Stimulated activated CD8-positive, alpha-beta memory T cell treated with anti-CD3 and anti-CD28 coated beads, Interleukin-4, amount 100 ng/mL, for 24 hours (primary cell): Measurements from ENCODE around the gene RSPH4A.
"Not testable (repeated sequence)": the region's sequence is repeated elsewhere in the genome, so short reads cannot be mapped to it uniquely, and the experiment has no call there.

Experiments used
- DNase-seq: peaks from one replicate; pipeline ENCODE4 v3.0.0-alpha.2; 2020; ENCODE audit warnings: low read depth

RSPH4A gene

DNA sequence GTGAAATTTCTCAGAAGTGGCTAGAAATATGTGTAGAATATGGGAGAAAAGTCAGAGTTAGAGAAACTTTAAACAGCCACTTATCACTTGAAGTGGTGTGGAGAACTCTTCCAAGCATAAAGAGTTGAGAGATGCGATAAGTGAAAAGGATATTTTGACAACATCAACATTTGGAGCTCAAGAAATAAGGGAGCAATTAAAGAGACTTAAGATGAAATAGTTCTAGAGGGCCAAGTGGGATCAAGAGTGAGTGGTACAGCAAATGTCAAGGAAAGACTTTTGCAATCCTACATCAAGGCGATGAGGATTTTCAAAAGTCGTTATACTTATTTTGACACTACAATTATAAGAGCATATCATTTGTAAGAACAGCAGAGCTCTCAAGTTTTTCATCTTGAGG is 9.6 kb downstream of the RSPH4A start:
- DNase-seq, result no peak

DNA sequence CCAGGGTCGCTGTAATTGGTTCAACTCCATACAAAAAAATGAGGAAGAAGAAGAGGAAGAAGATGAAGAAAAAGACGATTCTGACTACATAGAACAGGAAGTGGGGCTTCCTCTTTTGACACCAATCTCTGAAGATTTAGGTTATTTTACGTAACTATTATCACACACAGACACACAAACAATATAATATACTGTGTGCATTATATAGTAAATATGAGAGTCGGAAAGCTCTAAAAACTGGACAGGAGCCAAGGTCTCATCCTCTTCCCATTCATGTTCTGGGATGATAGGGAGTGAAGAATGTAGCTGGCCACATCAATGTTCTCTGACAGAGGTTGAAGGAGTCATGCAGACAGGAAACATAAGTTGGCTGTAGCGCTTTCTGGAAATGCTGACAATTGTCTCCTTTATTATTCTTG is 13.3 kb downstream of the RSPH4A start:
- no peak for DNase-seq

- no peak for DNase-seq
Measured at GRCh38 chr6:116631379-116631990, 15.2 kb downstream of the RSPH4A start.

DNA sequence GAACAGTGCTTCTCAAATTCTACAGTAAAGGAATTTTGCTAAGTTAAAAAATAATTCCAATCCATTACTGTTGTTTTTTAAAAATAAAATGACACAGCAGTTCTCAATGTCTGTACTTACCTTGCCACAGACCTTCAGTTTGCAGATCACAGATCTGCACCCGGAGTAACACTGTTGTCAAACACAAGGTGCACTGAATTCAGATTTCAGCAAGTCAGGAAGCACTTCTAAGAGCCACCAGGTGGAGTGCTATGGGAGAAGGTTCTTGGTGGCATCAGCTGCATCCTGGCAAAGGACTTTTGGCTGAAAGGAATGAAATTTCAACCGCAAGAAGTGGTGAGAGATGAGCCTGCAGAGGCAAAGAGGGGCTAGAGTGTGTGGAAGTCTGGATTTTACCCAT is 17.4 kb downstream of the RSPH4A start:
- DNase-seq, result no peak

DNA sequence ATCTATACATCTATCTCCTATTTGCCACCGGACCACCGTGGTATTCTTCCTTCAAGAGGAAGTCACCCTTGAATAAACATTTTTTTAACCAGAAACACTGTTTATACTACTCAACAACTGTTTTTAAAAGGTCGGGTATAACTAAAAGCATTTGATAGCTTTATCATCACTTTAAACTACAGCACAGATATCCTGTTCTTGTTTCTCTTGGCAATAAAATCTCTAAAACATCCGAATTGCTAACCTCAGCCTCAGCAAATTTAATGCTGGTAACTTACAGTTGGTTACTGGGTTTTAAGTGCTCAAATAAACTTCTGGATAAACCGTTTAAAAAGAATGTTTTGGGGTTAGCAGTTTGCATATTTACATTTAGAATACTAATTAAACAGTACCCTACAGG is 31.9 kb downstream of the RSPH4A start:
- DNase-seq, result no peak

- no peak for DNase-seq
Measured at GRCh38 chr6:116649129-116649528, 32.9 kb downstream of the RSPH4A start.

DNA sequence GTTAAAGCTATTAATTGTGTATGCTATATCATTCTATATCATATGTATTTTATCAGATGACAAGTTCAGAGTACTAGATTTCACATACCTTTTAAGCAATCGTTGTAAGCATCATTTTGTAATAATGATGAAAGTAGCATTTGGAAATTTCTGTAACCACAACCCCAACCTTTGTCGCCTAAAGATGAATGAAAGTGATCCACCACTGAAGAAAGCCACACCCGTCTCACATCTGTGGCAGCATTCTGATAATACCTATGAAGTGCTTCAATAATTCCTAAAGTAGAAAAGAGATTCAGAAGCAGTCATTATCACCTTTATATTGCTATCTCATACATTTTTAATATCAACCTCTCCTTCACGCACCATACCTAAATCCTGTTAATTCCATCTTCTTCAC is 35.6 kb downstream of the RSPH4A start:
- DNase-seq, result no peak

DNA sequence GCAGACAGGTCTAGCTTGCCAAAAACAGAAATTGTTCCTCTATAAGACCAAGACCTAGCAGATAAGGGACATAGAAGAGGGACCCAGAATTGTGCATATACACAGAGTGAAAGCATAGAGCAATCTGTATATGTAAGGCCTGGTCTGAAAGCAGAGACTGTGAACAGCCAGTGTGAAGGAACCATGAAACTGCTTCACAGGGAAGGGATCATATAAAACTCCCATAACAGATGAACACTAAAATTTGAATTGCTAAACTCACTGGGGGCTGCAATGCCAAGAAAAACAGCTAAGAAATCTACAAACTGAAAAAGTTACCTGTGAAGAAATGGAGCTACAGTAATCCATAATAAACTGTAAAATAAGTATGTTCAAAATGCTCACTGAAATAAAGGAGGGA is 45.3 kb downstream of the RSPH4A start:
- DNase-seq, result no peak

GRCh38 chr6:116662202-116662601 is 45.9 kb downstream of the RSPH4A start:
- DNase-seq, result no peak

DNA sequence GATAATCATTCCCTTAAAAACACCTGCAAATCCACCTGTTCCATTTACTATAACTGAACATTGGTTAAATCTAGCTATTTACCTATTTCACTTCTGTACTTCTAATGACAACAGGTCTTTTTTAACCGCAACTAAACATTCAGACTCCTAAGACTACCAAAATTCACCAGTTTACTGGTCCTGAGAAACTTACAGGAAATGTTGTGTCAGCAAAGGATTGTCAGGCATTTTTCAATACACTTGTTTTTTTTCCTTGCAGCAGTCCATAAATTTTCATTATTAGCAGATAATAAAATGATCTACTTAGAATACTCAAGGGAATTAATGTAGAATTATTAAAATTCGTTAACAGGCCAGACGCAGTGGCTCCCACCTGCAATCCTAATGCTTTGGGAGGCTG is 47.0 kb downstream of the RSPH4A start:
- DNase-seq, result no peak

DNA sequence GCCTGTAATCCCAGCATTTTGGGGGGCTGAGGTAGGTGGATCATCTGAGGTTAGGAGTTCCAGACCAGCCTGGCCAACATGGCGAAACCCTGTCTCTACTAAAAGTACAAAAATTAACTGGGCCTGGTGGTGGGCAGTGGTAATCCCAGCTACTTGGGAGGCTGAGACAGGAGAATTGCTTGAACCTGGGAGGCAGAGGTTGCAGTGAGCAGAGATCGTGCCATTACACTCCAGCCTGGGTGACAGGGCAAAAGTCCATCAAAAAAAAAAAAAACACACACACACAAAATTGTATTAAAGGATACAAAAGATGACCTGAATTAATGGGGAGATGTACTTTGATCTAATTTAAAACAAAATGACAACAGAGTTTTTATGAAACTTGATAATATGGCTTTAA is 47.9 kb downstream of the RSPH4A start:
- DNase-seq, result not testable (repeated sequence)

DNA sequence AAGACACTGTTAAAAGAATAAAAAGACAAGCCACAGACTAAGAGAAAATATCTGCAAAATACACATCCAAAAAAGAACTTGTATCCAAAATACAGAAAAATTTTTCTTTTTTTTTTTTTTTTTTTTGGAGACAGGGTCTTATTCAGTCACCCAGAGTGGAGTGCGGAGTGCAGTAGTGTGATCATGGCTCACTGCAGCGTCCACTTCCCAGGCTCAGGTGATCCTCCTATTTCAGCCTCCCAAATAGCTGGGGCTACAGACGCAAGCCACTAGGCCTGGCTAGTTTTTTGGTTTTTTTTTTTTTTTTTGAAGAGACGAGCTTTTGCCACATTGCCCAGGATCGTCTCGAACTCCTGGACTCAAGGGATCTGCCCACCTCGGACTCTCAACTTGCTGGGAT is 49.2 kb downstream of the RSPH4A start:
- no peak for DNase-seq

- no peak for DNase-seq
Measured at GRCh38 chr6:116666869-116667268, 50.6 kb downstream of the RSPH4A start.

GRCh38 chr6:116667623-116668022 is 51.3 kb downstream of the RSPH4A start:
- no peak for DNase-seq

DNA sequence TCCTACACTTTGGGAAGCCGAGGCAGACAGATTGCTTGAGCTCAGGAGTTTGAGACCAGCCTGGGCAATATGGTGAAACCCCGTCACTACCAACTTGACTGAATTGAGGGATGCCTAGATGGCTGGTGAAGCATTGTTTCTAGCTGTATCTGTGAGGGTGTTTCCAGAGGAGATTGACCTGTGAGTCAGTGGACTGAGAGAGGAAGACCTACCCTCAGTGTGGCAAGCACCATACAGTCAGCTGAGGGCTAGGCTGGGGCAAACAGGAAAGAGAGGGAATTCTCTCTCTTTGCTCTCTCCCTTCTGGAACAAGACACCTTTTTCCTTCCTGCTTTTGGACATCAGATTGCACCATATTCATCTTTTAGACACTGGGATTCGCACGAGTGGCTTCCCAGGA is 56.0 kb downstream of the RSPH4A start:
- DNase-seq, result no peak

- no peak for DNase-seq
Measured at GRCh38 chr6:116676021-116676420, 59.7 kb downstream of the RSPH4A start.

- DNase-seq, result peak; percentile 86
Measured at GRCh38 chr6:116680880-116681672, 64.8 kb downstream of the RSPH4A start, which contains the start of gene KPNA5. KPNA5 (plus strand) TSS chr6:116681211; CDS start chr6:116681335, 124 bp downstream.

- DNase-seq, result peak; percentile 7
Measured at GRCh38 chr6:116682334-116682712, 66.0 kb downstream of the RSPH4A start.
